Breast epithelium (tissue), 3 donors: Measurements from ENCODE around the gene NME4.

ENCODE experiments used
- POLR2A ChIP-seq: fragments of 450-650 bp; IDR thresholded peaks from one replicate; pipeline ENCODE4 v1.6.1; 2016; ENCODE audit warnings: antibody characterized with exemption, mild to moderate bottlenecking, moderate library complexity
- POLR2AphosphoS5 ChIP-seq, 3 donors: sonication (generic); formaldehyde crosslinking; IDR thresholded peaks; one replicate each; pipeline ENCODE4 v1.6.1; 2017; ENCODE audit warnings: antibody characterized with exemption in 3 of 3
- TF ChIP-seq, protein P1 (sequence below), 3 donors: fragments of 450-650 bp; IDR thresholded peaks; one replicate each; pipeline ENCODE4 v1.5.1; 2016 to 2017; ENCODE audit warnings: antibody characterized with exemption in 3 of 3, mild to moderate bottlenecking in 3 of 3, moderate library complexity in 3 of 3

- TF ChIP-seq, protein P1, sequence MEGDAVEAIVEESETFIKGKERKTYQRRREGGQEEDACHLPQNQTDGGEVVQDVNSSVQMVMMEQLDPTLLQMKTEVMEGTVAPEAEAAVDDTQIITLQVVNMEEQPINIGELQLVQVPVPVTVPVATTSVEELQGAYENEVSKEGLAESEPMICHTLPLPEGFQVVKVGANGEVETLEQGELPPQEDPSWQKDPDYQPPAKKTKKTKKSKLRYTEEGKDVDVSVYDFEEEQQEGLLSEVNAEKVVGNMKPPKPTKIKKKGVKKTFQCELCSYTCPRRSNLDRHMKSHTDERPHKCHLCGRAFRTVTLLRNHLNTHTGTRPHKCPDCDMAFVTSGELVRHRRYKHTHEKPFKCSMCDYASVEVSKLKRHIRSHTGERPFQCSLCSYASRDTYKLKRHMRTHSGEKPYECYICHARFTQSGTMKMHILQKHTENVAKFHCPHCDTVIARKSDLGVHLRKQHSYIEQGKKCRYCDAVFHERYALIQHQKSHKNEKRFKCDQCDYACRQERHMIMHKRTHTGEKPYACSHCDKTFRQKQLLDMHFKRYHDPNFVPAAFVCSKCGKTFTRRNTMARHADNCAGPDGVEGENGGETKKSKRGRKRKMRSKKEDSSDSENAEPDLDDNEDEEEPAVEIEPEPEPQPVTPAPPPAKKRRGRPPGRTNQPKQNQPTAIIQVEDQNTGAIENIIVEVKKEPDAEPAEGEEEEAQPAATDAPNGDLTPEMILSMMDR (IDR thresholded peaks at IDR 0.05), result no peak
- no peak for TF ChIP-seq POLR2AphosphoS5 (IDR thresholded peaks at IDR 0.05)
- TF ChIP-seq POLR2A, result no peak
Observed at GRCh38 chr16:381012-381788, 15.8 kb upstream of the NME4 start.
